HFFc6 (cell line): Measurements from ENCODE around the gene GDF9. TPM values are rescaled to one million over a fixed set of nuclear protein-coding genes. Genes with fewer than 3 reads are reported as not detected.
A peak's percentile ranks its signal among the peaks of the same experiment; 100 is the strongest.

Experiments used
- DNase-seq: peaks from one replicate; pipeline ENCODE4 v3.0.0-alpha.2; 2018
- H3K27ac Mint-ChIP-seq: 2 replicates; pipeline ENCODE4 v1.8.0; 2020; ENCODE audit warnings: mild to moderate bottlenecking, mixed read lengths
- H3K27me3 Mint-ChIP-seq: 2 replicates; pipeline ENCODE4 v1.8.0; 2021; ENCODE audit warnings: mild to moderate bottlenecking, moderate library complexity, mixed read lengths; ENCODE audit not compliant: insufficient read depth
- H3K36me3 Mint-ChIP-seq: 2 replicates; pipeline ENCODE4 v1.8.0; 2021; ENCODE audit warnings: low read depth, mixed read lengths
- H3K4me1 Mint-ChIP-seq: 2 replicates; pipeline ENCODE4 v1.8.0; 2020; ENCODE audit warnings: low read depth, mixed read lengths
- H3K4me3 Mint-ChIP-seq: 2 replicates; pipeline ENCODE4 v1.8.0; 2020; ENCODE audit warnings: mild to moderate bottlenecking, moderate library complexity, mixed read lengths
- H3K9me3 Mint-ChIP-seq: 2 replicates; pipeline ENCODE4 v1.8.0; 2020; ENCODE audit warnings: mild to moderate bottlenecking, mixed read lengths
- CTCF ChIP-seq: fragments of 200-600 bp; sonication (generic); IDR thresholded peaks from 2 replicates; pipeline ENCODE4 v1.5.0; 2021; ENCODE audit warnings: antibody characterized with exemption, mild to moderate bottlenecking
- total RNA-seq, 6 experiments: library from RNA; stranded (reverse); fragmentation: NEBNext Ultra II Directional; extraction: Animal tissue kit (Norgen Biotek cat#: 25700); gene quantifications; 2 replicates in 1 of 6; 3 replicates in 5 of 6; pipeline ENCODE4 v1.2.3, GENCODE V29; 2021

Gene GDF9
- total RNA-seq, 6 experiments from 2014 or later: 0.09 to 0.14 (median 0.12) TPM; not detected in 3

GRCh38 chr5:132841305-132841704, 25.0 kb downstream of the GDF9 start:
- peak; percentile 44 for DNase-seq
- no peaks in the 10 kb centered on the region for H3K36me3 Mint-ChIP-seq
- no peak overlapping the region for H3K4me3 Mint-ChIP-seq
- H3K27ac Mint-ChIP-seq: peak overlapping the region; percentile 18; the same call in 1 of the 2 replicates
- H3K27me3 Mint-ChIP-seq: no peaks in the 10 kb centered on the region
- TF ChIP-seq CTCF: no peak
- no peaks in the 10 kb centered on the region for H3K9me3 Mint-ChIP-seq
- H3K4me1 Mint-ChIP-seq: peaks cover 38% of the 10 kb centered on the region

- H3K4me3 Mint-ChIP-seq: no peak overlapping the region
- H3K27me3 Mint-ChIP-seq: no peaks in the 10 kb centered on the region
- H3K4me1 Mint-ChIP-seq: peaks cover 38% of the 10 kb centered on the region
- H3K36me3 Mint-ChIP-seq: no peaks in the 10 kb centered on the region
- no peak for TF ChIP-seq CTCF
- no peak for DNase-seq
- H3K9me3 Mint-ChIP-seq: no peaks in the 10 kb centered on the region
- H3K27ac Mint-ChIP-seq: peak overlapping the region; percentile 89; the same call in 1 of the 2 replicates
Observed at GRCh38 chr5:132840896-132841295, 25.4 kb downstream of the GDF9 start.

- peak overlapping the region; percentile 89 for H3K27ac Mint-ChIP-seq
- no peak overlapping the region; the same call in 1 of the 2 replicates for H3K4me3 Mint-ChIP-seq
- H3K9me3 Mint-ChIP-seq: no peaks in the 10 kb centered on the region
- no peaks in the 10 kb centered on the region for H3K36me3 Mint-ChIP-seq
- no peak for TF ChIP-seq CTCF
- no peak for DNase-seq
- H3K27me3 Mint-ChIP-seq: no peaks in the 10 kb centered on the region
- peaks cover 38% of the 10 kb centered on the region for H3K4me1 Mint-ChIP-seq
Observed at GRCh38 chr5:132840313-132840712, 26.0 kb downstream of the GDF9 start.

GRCh38 chr5:132839426-132840301, 26.6 kb downstream of the GDF9 start:
- H3K27me3 Mint-ChIP-seq: no peaks in the 10 kb centered on the region
- TF ChIP-seq CTCF: no peak
- H3K4me1 Mint-ChIP-seq: peaks cover 38% of the 10 kb centered on the region
- H3K4me3 Mint-ChIP-seq: peak overlapping the region; percentile 57; the same call in 1 of the 2 replicates
- H3K9me3 Mint-ChIP-seq: no peaks in the 10 kb centered on the region
- peak; percentile 67 for DNase-seq
- H3K27ac Mint-ChIP-seq: peak overlapping the region; percentile 89
- no peaks in the 10 kb centered on the region for H3K36me3 Mint-ChIP-seq

- Mint-ChIP-seq H3K4me1 (peaks cover 38% of the 10 kb centered on the region), H3K27me3 (no peaks in the 10 kb centered on the region), H3K9me3 (no peaks in the 10 kb centered on the region), H3K4me3 (no peak overlapping the region), H3K36me3 (no peaks in the 10 kb centered on the region), H3K27ac (peak overlapping the region; percentile 89; the same call in 1 of the 2 replicates)
- DNase-seq: no peak
- no peak for TF ChIP-seq CTCF
Observed at GRCh38 chr5:132838516-132839282, 27.6 kb downstream of the GDF9 start.
